SK-N-SH treated with all-trans-retinoic acid at 6 μM for 48 hours (cell line): ENCODE data around the gene CD40.
A peak's percentile ranks its signal among the peaks of the same experiment; 100 is the strongest.
"Not testable (repeated sequence)": the region's sequence is repeated elsewhere in the genome, so short reads cannot be mapped to it uniquely, and the experiment has no call there.

Experiments used
- ATAC-seq: fragments of 200-7000 bp; cut with Tn5 transposase; 3 replicates; pipeline ENCODE4 v1.9.1; 2020; ENCODE audit warnings: mild to moderate bottlenecking, moderate library complexity
- BACH2 ChIP-seq: fragments of 250-450 bp; sonication (Bioruptor Pico); IDR thresholded peaks from 2 replicates; pipeline ENCODE4 v1.9.0; 2021; ENCODE audit warnings: mild to moderate bottlenecking, borderline replicate concordance
- CREB5 ChIP-seq: fragments of 250-450 bp; sonication (Bioruptor Pico); IDR thresholded peaks from 2 replicates; pipeline ENCODE4 v1.5.1; 2020; ENCODE audit warnings: low read depth, mild to moderate bottlenecking, moderate library complexity
- CSDC2 ChIP-seq: fragments of 250-450 bp; sonication (Bioruptor Pico); IDR thresholded peaks from 2 replicates; pipeline ENCODE4 v1.5.0; 2020; ENCODE audit warnings: mild to moderate bottlenecking, moderate library complexity
- ESRRG ChIP-seq: fragments of 250-450 bp; sonication (Bioruptor Pico); IDR thresholded peaks from 2 replicates; pipeline ENCODE4 v1.6.1; 2021; ENCODE audit warnings: mild to moderate bottlenecking
- GLIS3 ChIP-seq: fragments of 250-450 bp; sonication (Bioruptor Pico); IDR thresholded peaks from 2 replicates; pipeline ENCODE4 v1.5.0; 2020; ENCODE audit warnings: mild to moderate bottlenecking, moderate library complexity
- ISL1 ChIP-seq: fragments of 250-450 bp; sonication (Bioruptor Pico); IDR thresholded peaks from 2 replicates; pipeline ENCODE4 v2.1.2; 2022; ENCODE audit warnings: mild to moderate bottlenecking, moderate library complexity
- PATZ1 ChIP-seq: fragments of 250-450 bp; sonication (Bioruptor Pico); IDR thresholded peaks from 2 replicates; pipeline ENCODE4 v1.8.0; 2020; ENCODE audit warnings: mild to moderate bottlenecking, moderate library complexity, borderline replicate concordance
- PPARA ChIP-seq: fragments of 250-450 bp; sonication (Bioruptor Pico); IDR thresholded peaks from 2 replicates; pipeline ENCODE4 v1.5.0; 2020; ENCODE audit warnings: mild to moderate bottlenecking, borderline replicate concordance
- RARB ChIP-seq: fragments of 250-450 bp; sonication (Bioruptor Pico); IDR thresholded peaks from 2 replicates; pipeline ENCODE4 v1.8.0; 2021; ENCODE audit warnings: mild to moderate bottlenecking, moderate library complexity
- SNAI2 ChIP-seq: fragments of 250-450 bp; sonication (Bioruptor Pico); IDR thresholded peaks from 2 replicates; pipeline ENCODE4 v1.5.0; 2020; ENCODE audit warnings: mild to moderate bottlenecking, moderate library complexity
- TCF4 ChIP-seq: fragments of 250-450 bp; sonication (Bioruptor Pico); IDR thresholded peaks from 2 replicates; pipeline ENCODE4 v1.8.0; 2021; ENCODE audit warnings: mild to moderate bottlenecking, moderate library complexity, borderline replicate concordance
- TOX ChIP-seq: fragments of 250-450 bp; sonication (Bioruptor Pico); IDR thresholded peaks from 2 replicates; pipeline ENCODE4 v1.8.0; 2021; ENCODE audit warnings: mild to moderate bottlenecking, moderate library complexity, borderline replicate concordance
- TSHZ2 ChIP-seq: fragments of 250-450 bp; sonication (Bioruptor Pico); IDR thresholded peaks from 2 replicates; pipeline ENCODE4 v1.5.0; 2020; ENCODE audit warnings: mild to moderate bottlenecking, moderate library complexity
- ZFP3 ChIP-seq: fragments of 250-450 bp; sonication (Bioruptor Pico); IDR thresholded peaks from 2 replicates; pipeline ENCODE4 v1.5.0; 2020; ENCODE audit warnings: mild to moderate bottlenecking, moderate library complexity
- ZNF70 ChIP-seq: fragments of 450-650 bp; formaldehyde crosslinking; IDR thresholded peaks from 2 replicates; pipeline ENCODE4 v1.5.0; 2020; ENCODE audit warnings: mild to moderate bottlenecking, moderate library complexity
- ZNF8 ChIP-seq: fragments of 450-650 bp; formaldehyde crosslinking; IDR thresholded peaks from 2 replicates; pipeline ENCODE4 v1.5.0; 2020; ENCODE audit warnings: mild to moderate bottlenecking, moderate library complexity

The CD40 gene

GRCh38 chr20:46089167-46089416 is 29.0 kb upstream of the CD40 start:
- peak; percentile 66 for ATAC-seq
- TF ChIP-seq ZNF70 (CRISPR knock-in tag) = no peak
- TF ChIP-seq CREB5 = no peak
- no peak for TF ChIP-seq ZFP3 (CRISPR knock-in tag)
- no peak for TF ChIP-seq TCF4 (CRISPR knock-in tag)
- no peak for TF ChIP-seq ESRRG
- no peak for TF ChIP-seq CSDC2 (CRISPR knock-in tag)
- no peak for TF ChIP-seq PATZ1 (CRISPR knock-in tag)

- peak; percentile 93 for ATAC-seq
- TF ChIP-seq TSHZ2 (peak; percentile 85), ISL1 (CRISPR knock-in tag) (no peak), SNAI2 (peak; percentile 60; the same call in 1 of the 2 replicates), TCF4 (CRISPR knock-in tag) (no peak), GLIS3 (CRISPR knock-in tag) (no peak), CSDC2 (CRISPR knock-in tag) (peak; percentile 87; the same call in 1 of the 2 replicates), BACH2 (CRISPR knock-in tag) (no peak), ZNF70 (CRISPR knock-in tag) (no peak), RARB (no peak), PATZ1 (CRISPR knock-in tag) (no peak), ZNF8 (CRISPR knock-in tag) (peak; percentile 29; the same call in 1 of the 2 replicates), ZFP3 (CRISPR knock-in tag) (peak; percentile 77; the same call in 1 of the 2 replicates), ESRRG (no peak), TOX (no peak), CREB5 (no peak), PPARA (no peak)
Measured at GRCh38 chr20:46089417-46090388, 28.4 kb upstream of the CD40 start, which contains the start of gene NCOA5. Gene NCOA5, minus strand, starts transcription at chr20:46089962. Its CDS starts 10,538 bp downstream, at chr20:46079424.

- not testable (repeated sequence) for ATAC-seq
Measured at GRCh38 chr20:46091622-46092535, 26.2 kb upstream of the CD40 start.

GRCh38 chr20:46093531-46093930 is 24.6 kb upstream of the CD40 start:
- no peak for ATAC-seq
- TF ChIP-seq CSDC2 (CRISPR knock-in tag) = no peak
